Neural progenitor cell (in vitro differentiated cells): ENCODE results near the gene IRF7. TPM values are rescaled to one million over a fixed set of nuclear protein-coding genes. Genes with fewer than 3 reads are reported as not detected.

Experiments
- DNase-seq: peaks from one replicate; pipeline ENCODE4 v3.0.0-alpha.2; 2016; ENCODE audit warnings: low spot score
- H2AFZ ChIP-seq: fragments of 200-600 bp; sonication (generic); replicated peaks from 2 replicates; pipeline ENCODE4 v1.6.1; 2016; ENCODE audit warnings: antibody characterized with exemption
- H3F3A ChIP-seq: fragments of 200-600 bp; sonication (generic); 2 replicates; pipeline ENCODE4 v1.6.1; 2016; ENCODE audit warnings: antibody characterized with exemption, low read depth
- H3K27ac ChIP-seq: fragments of 200-600 bp; sonication (generic); 2 replicates; pipeline ENCODE4 v1.5.1; 2016; ENCODE audit warnings: mild to moderate bottlenecking
- H3K27me3 ChIP-seq: fragments of 200-600 bp; sonication (generic); 2 replicates; pipeline ENCODE4 v1.6.1; 2016; ENCODE audit warnings: mild to moderate bottlenecking, moderate library complexity
- H3K36me3 ChIP-seq: fragments of 200-600 bp; sonication (generic); 2 replicates; pipeline ENCODE4 v1.5.1; 2016
- H3K4me1 ChIP-seq: fragments of 200-600 bp; sonication (generic); 2 replicates; pipeline ENCODE4 v1.6.1; 2016; ENCODE audit warnings: mixed run types
- H3K4me2 ChIP-seq: fragments of 200-600 bp; sonication (generic); 2 replicates; pipeline ENCODE4 v1.6.1; 2016
- H3K4me3 ChIP-seq: fragments of 200-600 bp; sonication (generic); 2 replicates; pipeline ENCODE4 v1.5.1; 2016
- H3K79me2 ChIP-seq: fragments of 200-600 bp; sonication (generic); 2 replicates; pipeline ENCODE4 v1.6.1; 2016; ENCODE audit warnings: low read depth
- H3K9ac ChIP-seq: fragments of 200-600 bp; sonication (generic); 2 replicates; pipeline ENCODE4 v1.6.1; 2016
- H3K9me3 ChIP-seq: fragments of 200-600 bp; sonication (generic); 2 replicates; pipeline ENCODE4 v1.5.1; 2016; ENCODE audit warnings: low read depth
- H4K20me1 ChIP-seq: fragments of 200-600 bp; sonication (generic); 2 replicates; pipeline ENCODE4 v1.6.1; 2016; ENCODE audit warnings: low read depth
- H3K27ac Mint-ChIP-seq: 3 replicates; pipeline ENCODE4 v1.8.0; 2021; ENCODE audit warnings: mixed read lengths
- H3K27me3 Mint-ChIP-seq: 2 replicates; pipeline ENCODE4 v1.8.0; 2022; ENCODE audit warnings: low read depth, mild to moderate bottlenecking, inconsistent platforms, moderate library complexity, mixed read lengths; ENCODE audit not compliant: insufficient read depth
- H3K36me3 Mint-ChIP-seq: 3 replicates; pipeline ENCODE4 v1.8.0; 2021; ENCODE audit warnings: mixed read lengths
- H3K4me1 Mint-ChIP-seq: 3 replicates; pipeline ENCODE4 v1.8.0; 2021; ENCODE audit warnings: mixed read lengths
- H3K4me3 Mint-ChIP-seq: 3 replicates; pipeline ENCODE4 v1.8.0; 2021; ENCODE audit warnings: mild to moderate bottlenecking, moderate library complexity, mixed read lengths
- H3K9me3 Mint-ChIP-seq: 3 replicates; pipeline ENCODE4 v1.8.0; 2020; ENCODE audit warnings: mixed read lengths
- CTCF ChIP-seq: fragments of 200-600 bp; sonication (generic); IDR thresholded peaks from 2 replicates; pipeline ENCODE4 v1.5.1; 2017; ENCODE audit warnings: antibody characterized with exemption, mild to moderate bottlenecking
- EZH2 ChIP-seq: fragments of 200-600 bp; sonication (generic); IDR thresholded peaks from 2 replicates; pipeline ENCODE4 v1.6.1; 2017; ENCODE audit warnings: antibody characterized with exemption, mild to moderate bottlenecking, moderate library complexity
- EZH2phosphoT487 ChIP-seq: fragments of 200-600 bp; sonication (generic); IDR thresholded peaks from 2 replicates; pipeline ENCODE4 v1.6.1; 2017; ENCODE audit warnings: antibody characterized with exemption
- microRNA counts: library from miRNA; unstranded; fragments of <30 nt; microRNA quantifications from one replicate; lab custom pipeline; 2016
- microRNA-seq: library from miRNA; unstranded; fragments of <30 nt; microRNA quantifications from one replicate; pipeline ENCODE4, GENCODE V29; 2016
- small RNA-seq: library from RNA; depleted of rRNA; stranded (forward); fragments of <200 nt; gene quantifications from one replicate; pipeline ENCODE3, GENCODE V24; 2015
- total RNA-seq: library from RNA; depleted of rRNA; stranded (reverse); fragments of >200 nt; gene quantifications from 2 replicates; pipeline ENCODE4 v1.2.3, GENCODE V29; 2015; ENCODE audit warnings: low replicate concordance

IRF7 gene
- total RNA-seq, 1 donor from 2014 or later: 4.3 TPM

- Histone ChIP-seq H3K9ac (no peak overlapping the region), H3K79me2 (peaks cover 18% of the 10 kb centered on the region), H3K27me3 (peaks cover 5% of the 10 kb centered on the region), H3K4me3 (no peak overlapping the region), H3K4me2 (peak overlapping the region; percentile 2), H3K36me3 (no peaks in the 10 kb centered on the region), H3K9me3 (no peaks in the 10 kb centered on the region), H3K4me1 (peaks cover 27% of the 10 kb centered on the region), H4K20me1 (peaks cover 54% of the 10 kb centered on the region), H2AFZ (no peak overlapping the region), H3K27ac (no peak overlapping the region), H3F3A (peaks cover 30% of the 10 kb centered on the region)
- no peak for DNase-seq
- H3K36me3 Mint-ChIP-seq: no peaks in the 10 kb centered on the region
- H3K4me1 Mint-ChIP-seq: peaks cover 10% of the 10 kb centered on the region
- H3K9me3 Mint-ChIP-seq: no peaks in the 10 kb centered on the region
- H3K4me3 Mint-ChIP-seq: no peak overlapping the region
- no peak overlapping the region for H3K27ac Mint-ChIP-seq
- no peak for TF ChIP-seq EZH2
- no peak for TF ChIP-seq EZH2phosphoT487
- no peak for TF ChIP-seq CTCF
- H3K27me3 Mint-ChIP-seq: peaks cover 11% of the 10 kb centered on the region
Measured at GRCh38 chr11:565921-566509, 49.7 kb downstream of the IRF7 start.

GRCh38 chr11:563812-564578 lies 51.8 kb downstream of the IRF7 start:
- H3K4me3 Mint-ChIP-seq: peak overlapping the region; percentile 70
- H3K36me3 Mint-ChIP-seq: no peaks in the 10 kb centered on the region
- no peak overlapping the region for H2AFZ ChIP-seq
- peaks cover 9% of the 10 kb centered on the region for H3K4me1 Mint-ChIP-seq
- H3F3A ChIP-seq: peaks cover 27% of the 10 kb centered on the region
- TF ChIP-seq EZH2phosphoT487 (no peak), CTCF (no peak), EZH2 (no peak)
- no peak overlapping the region for H3K9ac ChIP-seq
- H3K27me3 Mint-ChIP-seq: peaks cover 16% of the 10 kb centered on the region
- no peak overlapping the region for H3K27ac ChIP-seq
- no peak overlapping the region for H3K27ac Mint-ChIP-seq
- no peak overlapping the region for H3K4me2 ChIP-seq
- peaks cover 23% of the 10 kb centered on the region for H3K4me1 ChIP-seq
- H3K4me3 ChIP-seq: no peak overlapping the region
- peaks cover 5% of the 10 kb centered on the region for H3K27me3 ChIP-seq
- H3K9me3 Mint-ChIP-seq: no peaks in the 10 kb centered on the region
- peaks cover 54% of the 10 kb centered on the region for H4K20me1 ChIP-seq
- H3K79me2 ChIP-seq: peaks cover 18% of the 10 kb centered on the region
- no peak for DNase-seq
- no peaks in the 10 kb centered on the region for H3K9me3 ChIP-seq
- no peaks in the 10 kb centered on the region for H3K36me3 ChIP-seq

- H3K9ac ChIP-seq: no peak overlapping the region
Measured at GRCh38 chr11:563066-563811, 52.5 kb downstream of the IRF7 start.

More at GRCh38 chr11:563066-563811, 52.5 kb downstream of the IRF7 start:
- Histone ChIP-seq H3K27me3 (peaks cover 12% of the 10 kb centered on the region), H3K4me2 (no peak overlapping the region), H4K20me1 (peaks cover 54% of the 10 kb centered on the region), H3K36me3 (no peaks in the 10 kb centered on the region), H3K4me1 (peaks cover 21% of the 10 kb centered on the region), H3K79me2 (peaks cover 18% of the 10 kb centered on the region), H2AFZ (no peak overlapping the region), H3K27ac (no peak overlapping the region), H3F3A (peaks cover 25% of the 10 kb centered on the region), H3K9me3 (no peaks in the 10 kb centered on the region), H3K4me3 (no peak overlapping the region)
- Mint-ChIP-seq H3K4me1 (peaks cover 9% of the 10 kb centered on the region), H3K4me3 (peak overlapping the region; percentile 39), H3K9me3 (no peaks in the 10 kb centered on the region), H3K27me3 (peaks cover 16% of the 10 kb centered on the region), H3K27ac (no peak overlapping the region), H3K36me3 (no peaks in the 10 kb centered on the region)
- no peak for DNase-seq
- no peak for TF ChIP-seq EZH2phosphoT487
- TF ChIP-seq CTCF: no peak
- TF ChIP-seq EZH2: no peak

MicroRNAs encoded within 50 kb of the gene (microRNA counts, 767-probe panel; counts per million panel counts)
- microRNA hsa-miR-210 (lab: Ali Mortazavi, UCI): 460 counts per million, percentile 90 among the panel's probes with 10 or more counts

Small RNA genes within 50 kb of the gene (microRNA-seq; reads per million reads assigned to microRNA genes)
- 230 reads per million, percentile 83 among the genes with 10 or more reads in this experiment for gene MIR210

Small RNA genes within 50 kb of the gene (small RNA-seq; reads per million reads assigned to genes)
- gene MIR210: 7.2 reads per million, percentile 95 among the genes with 10 or more reads in this experiment

Other genes with a start within 250 kb of the IRF7 start
- gene B4GALNT4, start 246.5 kb downstream of the IRF7 start, total RNA-seq: 16.4 and 110 TPM in 2 replicates
- 6.5 and 8.5 TPM in 2 replicates for gene PKP3, start 221.7 kb downstream of the IRF7 start, total RNA-seq
- 5.4 and 8.4 TPM in 2 replicates for gene SIGIRR, start 201.0 kb downstream of the IRF7 start, total RNA-seq
- gene ANO9, start 173.9 kb downstream of the IRF7 start, total RNA-seq: 1.3 and 4.7 TPM in 2 replicates
- gene PTDSS2, start 165.7 kb downstream of the IRF7 start, total RNA-seq: 24.7 and 44.2 TPM in 2 replicates
- 10.5 and 44.8 TPM in 2 replicates for gene RNH1, start 108.7 kb downstream of the IRF7 start, total RNA-seq
- 21.2 and 32.3 TPM in 2 replicates for gene HRAS, start 80.4 kb downstream of the IRF7 start, total RNA-seq
- gene LRRC56, start 78.4 kb downstream of the IRF7 start, total RNA-seq: 0.45 and 1.4 TPM in 2 replicates
- 1.1 and 2.5 TPM in 2 replicates for gene LMNTD2, start 55.2 kb downstream of the IRF7 start, total RNA-seq
- gene RASSF7, start 55.0 kb downstream of the IRF7 start, total RNA-seq: 12.8 and 48.3 TPM in 2 replicates
- 9.8 and 43.6 TPM in 2 replicates for gene PHRF1, start 39.5 kb downstream of the IRF7 start, total RNA-seq
- not detected in 2 replicates for gene CDHR5, start 9.0 kb upstream of the IRF7 start, total RNA-seq
- not detected in 2 replicates for gene SCT, start 11.2 kb upstream of the IRF7 start, total RNA-seq
- gene DRD4, start 21.3 kb upstream of the IRF7 start, total RNA-seq: 0.97 and 6.6 TPM in 2 replicates
- gene DEAF1, start 79.3 kb upstream of the IRF7 start, total RNA-seq: 38.4 and 66.4 TPM in 2 replicates
- gene TMEM80, start 79.9 kb upstream of the IRF7 start, total RNA-seq: 38.7 and 42.7 TPM in 2 replicates
- 3.3 and 11.0 TPM in 2 replicates for gene EPS8L2, start 90.3 kb upstream of the IRF7 start, total RNA-seq
- gene TALDO1, start 131.5 kb upstream of the IRF7 start, total RNA-seq: 101 and 114 TPM in 2 replicates
- 24.1 and 52.9 TPM in 2 replicates for gene GATD1, start 161.5 kb upstream of the IRF7 start, total RNA-seq
- 0.94 and 1.9 TPM in 2 replicates for gene CEND1, start 174.1 kb upstream of the IRF7 start, total RNA-seq
- gene SLC25A22, start 182.3 kb upstream of the IRF7 start, total RNA-seq: 11.0 and 38.4 TPM in 2 replicates
- gene PIDD1, start 189.3 kb upstream of the IRF7 start, total RNA-seq: 4.8 and 34.6 TPM in 2 replicates
- gene RPLP2, start 194.0 kb upstream of the IRF7 start, total RNA-seq: 418 and 629 TPM in 2 replicates
- 2.6 and 20.9 TPM in 2 replicates for gene PNPLA2, start 203.0 kb upstream of the IRF7 start, total RNA-seq
- 3.9 and 11.6 TPM in 2 replicates for gene CRACR2B, start 212.0 kb upstream of the IRF7 start, total RNA-seq
- 37.4 and 82.2 TPM in 2 replicates for gene CD151, start 217.0 kb upstream of the IRF7 start, total RNA-seq
- gene POLR2L, start 226.6 kb upstream of the IRF7 start, total RNA-seq: 12.9 and 27.5 TPM in 2 replicates
- gene TSPAN4, start 226.9 kb upstream of the IRF7 start, total RNA-seq: 19.6 and 58.2 TPM in 2 replicates